ENCODE measurements around the gene PGAP2. TPM values are rescaled to one million over a fixed set of nuclear protein-coding genes. Genes with fewer than 3 reads are reported as not detected.

Gene PGAP2
- total and polyA plus RNA-seq, 2 experiments from 2014 or later: 39.3 to 43.2 TPM

GRCh38 chr11:3817181-3817800, 8.9 kb downstream of the PGAP2 start:
- Histone ChIP-seq H3K4me2 (no peak overlapping the region), H2AFZ (no peak overlapping the region), H3K9me2 (ENCODE audit: insufficient read depth) (no peaks in the 10 kb centered on the region), H3K27ac (ENCODE audit: low read depth) (no peak overlapping the region), H3F3A (replicated peaks; ENCODE audit: low read depth) (no peaks in the 10 kb centered on the region), H3K36me3 (ENCODE audit: insufficient read depth) (no peaks in the 10 kb centered on the region), H3K4me3 (no peak overlapping the region), H3K79me2 (replicated peaks; ENCODE audit: insufficient read depth) (no peaks in the 10 kb centered on the region), H4K20me1 (replicated peaks; ENCODE audit: insufficient read depth) (peaks cover 4% of the 10 kb centered on the region; the same call in 1 of the 2 replicates), H3K27me3 (ENCODE audit: insufficient read depth) (no peaks in the 10 kb centered on the region), H3K4me1 (ENCODE audit: insufficient read depth) (no peaks in the 10 kb centered on the region)
- no peak for ATAC-seq
- Mint-ChIP-seq H3K27ac (peak overlapping the region; percentile 26; the same call in 1 of the 2 replicates), H3K4me1 (peaks cover 16% of the 10 kb centered on the region), H3K27me3 (ENCODE audit: insufficient read depth, low read depth, poor library complexity) (peaks cover 6% of the 10 kb centered on the region), H3K36me3 (ENCODE audit: low read depth) (peaks cover 4% of the 10 kb centered on the region; the same call in 1 of the 3 replicates), H3K9me3 (no peaks in the 10 kb centered on the region; the same call in 2 of the 3 replicates), H3K4me3 (no peak overlapping the region)
- no peak for DNase-seq (ENCODE audit: low spot score)
- TF ChIP-seq, protein P1, sequence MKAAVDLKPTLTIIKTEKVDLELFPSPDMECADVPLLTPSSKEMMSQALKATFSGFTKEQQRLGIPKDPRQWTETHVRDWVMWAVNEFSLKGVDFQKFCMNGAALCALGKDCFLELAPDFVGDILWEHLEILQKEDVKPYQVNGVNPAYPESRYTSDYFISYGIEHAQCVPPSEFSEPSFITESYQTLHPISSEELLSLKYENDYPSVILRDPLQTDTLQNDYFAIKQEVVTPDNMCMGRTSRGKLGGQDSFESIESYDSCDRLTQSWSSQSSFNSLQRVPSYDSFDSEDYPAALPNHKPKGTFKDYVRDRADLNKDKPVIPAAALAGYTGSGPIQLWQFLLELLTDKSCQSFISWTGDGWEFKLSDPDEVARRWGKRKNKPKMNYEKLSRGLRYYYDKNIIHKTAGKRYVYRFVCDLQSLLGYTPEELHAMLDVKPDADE (IDR thresholded peaks at IDR 0.05): no peak
- TF ChIP-seq JUNB (IDR thresholded peaks at IDR 0.05; ENCODE audit: unreplicated experiment): no peak
- no peak for TF ChIP-seq STAT1 (IDR thresholded peaks at IDR 0.05; ENCODE audit: unreplicated experiment)
- TF ChIP-seq EZH2 (IDR thresholded peaks at IDR 0.05; ENCODE audit: low read depth, unreplicated experiment): no peak
- TF ChIP-seq, protein P2, sequence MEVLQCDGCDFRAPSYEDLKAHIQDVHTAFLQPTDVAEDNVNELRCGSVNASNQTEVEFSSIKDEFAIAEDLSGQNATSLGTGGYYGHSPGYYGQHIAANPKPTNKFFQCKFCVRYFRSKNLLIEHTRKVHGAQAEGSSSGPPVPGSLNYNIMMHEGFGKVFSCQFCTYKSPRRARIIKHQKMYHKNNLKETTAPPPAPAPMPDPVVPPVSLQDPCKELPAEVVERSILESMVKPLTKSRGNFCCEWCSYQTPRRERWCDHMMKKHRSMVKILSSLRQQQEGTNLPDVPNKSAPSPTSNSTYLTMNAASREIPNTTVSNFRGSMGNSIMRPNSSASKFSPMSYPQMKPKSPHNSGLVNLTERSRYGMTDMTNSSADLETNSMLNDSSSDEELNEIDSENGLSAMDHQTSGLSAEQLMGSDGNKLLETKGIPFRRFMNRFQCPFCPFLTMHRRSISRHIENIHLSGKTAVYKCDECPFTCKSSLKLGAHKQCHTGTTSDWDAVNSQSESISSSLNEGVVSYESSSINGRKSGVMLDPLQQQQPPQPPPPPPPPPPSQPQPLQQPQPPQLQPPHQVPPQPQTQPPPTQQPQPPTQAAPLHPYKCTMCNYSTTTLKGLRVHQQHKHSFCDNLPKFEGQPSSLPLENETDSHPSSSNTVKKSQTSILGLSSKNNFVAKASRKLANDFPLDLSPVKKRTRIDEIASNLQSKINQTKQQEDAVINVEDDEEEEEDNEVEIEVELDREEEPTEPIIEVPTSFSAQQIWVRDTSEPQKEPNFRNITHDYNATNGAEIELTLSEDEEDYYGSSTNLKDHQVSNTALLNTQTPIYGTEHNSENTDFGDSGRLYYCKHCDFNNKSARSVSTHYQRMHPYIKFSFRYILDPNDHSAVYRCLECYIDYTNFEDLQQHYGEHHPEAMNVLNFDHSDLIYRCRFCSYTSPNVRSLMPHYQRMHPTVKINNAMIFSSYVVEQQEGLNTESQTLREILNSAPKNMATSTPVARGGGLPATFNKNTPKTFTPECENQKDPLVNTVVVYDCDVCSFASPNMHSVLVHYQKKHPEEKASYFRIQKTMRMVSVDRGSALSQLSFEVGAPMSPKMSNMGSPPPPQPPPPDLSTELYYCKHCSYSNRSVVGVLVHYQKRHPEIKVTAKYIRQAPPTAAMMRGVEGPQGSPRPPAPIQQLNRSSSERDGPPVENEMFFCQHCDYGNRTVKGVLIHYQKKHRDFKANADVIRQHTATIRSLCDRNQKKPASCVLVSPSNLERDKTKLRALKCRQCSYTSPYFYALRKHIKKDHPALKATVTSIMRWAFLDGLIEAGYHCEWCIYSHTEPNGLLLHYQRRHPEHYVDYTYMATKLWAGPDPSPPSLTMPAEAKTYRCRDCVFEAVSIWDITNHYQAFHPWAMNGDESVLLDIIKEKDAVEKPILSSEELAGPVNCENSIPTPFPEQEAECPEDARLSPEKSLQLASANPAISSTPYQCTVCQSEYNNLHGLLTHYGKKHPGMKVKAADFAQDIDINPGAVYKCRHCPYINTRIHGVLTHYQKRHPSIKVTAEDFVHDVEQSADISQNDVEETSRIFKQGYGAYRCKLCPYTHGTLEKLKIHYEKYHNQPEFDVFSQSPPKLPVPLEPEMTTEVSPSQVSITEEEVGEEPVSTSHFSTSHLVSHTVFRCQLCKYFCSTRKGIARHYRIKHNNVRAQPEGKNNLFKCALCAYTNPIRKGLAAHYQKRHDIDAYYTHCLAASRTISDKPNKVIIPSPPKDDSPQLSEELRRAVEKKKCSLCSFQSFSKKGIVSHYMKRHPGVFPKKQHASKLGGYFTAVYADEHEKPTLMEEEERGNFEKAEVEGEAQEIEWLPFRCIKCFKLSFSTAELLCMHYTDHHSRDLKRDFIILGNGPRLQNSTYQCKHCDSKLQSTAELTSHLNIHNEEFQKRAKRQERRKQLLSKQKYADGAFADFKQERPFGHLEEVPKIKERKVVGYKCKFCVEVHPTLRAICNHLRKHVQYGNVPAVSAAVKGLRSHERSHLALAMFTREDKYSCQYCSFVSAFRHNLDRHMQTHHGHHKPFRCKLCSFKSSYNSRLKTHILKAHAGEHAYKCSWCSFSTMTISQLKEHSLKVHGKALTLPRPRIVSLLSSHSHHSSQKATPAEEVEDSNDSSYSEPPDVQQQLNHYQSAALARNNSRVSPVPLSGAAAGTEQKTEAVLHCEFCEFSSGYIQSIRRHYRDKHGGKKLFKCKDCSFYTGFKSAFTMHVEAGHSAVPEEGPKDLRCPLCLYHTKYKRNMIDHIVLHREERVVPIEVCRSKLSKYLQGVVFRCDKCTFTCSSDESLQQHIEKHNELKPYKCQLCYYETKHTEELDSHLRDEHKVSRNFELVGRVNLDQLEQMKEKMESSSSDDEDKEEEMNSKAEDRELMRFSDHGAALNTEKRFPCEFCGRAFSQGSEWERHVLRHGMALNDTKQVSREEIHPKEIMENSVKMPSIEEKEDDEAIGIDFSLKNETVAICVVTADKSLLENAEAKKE (CRISPR knock-in tag; IDR thresholded peaks at IDR 0.05): no peak
- TF ChIP-seq, protein P3, sequence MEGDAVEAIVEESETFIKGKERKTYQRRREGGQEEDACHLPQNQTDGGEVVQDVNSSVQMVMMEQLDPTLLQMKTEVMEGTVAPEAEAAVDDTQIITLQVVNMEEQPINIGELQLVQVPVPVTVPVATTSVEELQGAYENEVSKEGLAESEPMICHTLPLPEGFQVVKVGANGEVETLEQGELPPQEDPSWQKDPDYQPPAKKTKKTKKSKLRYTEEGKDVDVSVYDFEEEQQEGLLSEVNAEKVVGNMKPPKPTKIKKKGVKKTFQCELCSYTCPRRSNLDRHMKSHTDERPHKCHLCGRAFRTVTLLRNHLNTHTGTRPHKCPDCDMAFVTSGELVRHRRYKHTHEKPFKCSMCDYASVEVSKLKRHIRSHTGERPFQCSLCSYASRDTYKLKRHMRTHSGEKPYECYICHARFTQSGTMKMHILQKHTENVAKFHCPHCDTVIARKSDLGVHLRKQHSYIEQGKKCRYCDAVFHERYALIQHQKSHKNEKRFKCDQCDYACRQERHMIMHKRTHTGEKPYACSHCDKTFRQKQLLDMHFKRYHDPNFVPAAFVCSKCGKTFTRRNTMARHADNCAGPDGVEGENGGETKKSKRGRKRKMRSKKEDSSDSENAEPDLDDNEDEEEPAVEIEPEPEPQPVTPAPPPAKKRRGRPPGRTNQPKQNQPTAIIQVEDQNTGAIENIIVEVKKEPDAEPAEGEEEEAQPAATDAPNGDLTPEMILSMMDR (conservative IDR thresholded peaks at IDR 0.05; ENCODE audit: low read depth in 2 of 2): no peak
- TF ChIP-seq REST (IDR thresholded peaks at IDR 0.05; ENCODE audit: unreplicated experiment): no peak
